Astrocyte of the cerebellum (primary cell): ENCODE measurements around the gene SLC25A47.

Source experiments
- DNase-seq: peaks from one replicate; pipeline ENCODE4 v3.0.0-alpha.2; 2011; ENCODE audit warnings: low read depth
- H3K4me3 ChIP-seq: 2 replicates; pipeline ENCODE4 v1.5.1; 2011; ENCODE audit warnings: mild to moderate bottlenecking, low read depth, low read length, moderate library complexity
- CTCF ChIP-seq: IDR thresholded peaks from 2 replicates; pipeline ENCODE4 v1.5.1; 2012; ENCODE audit warnings: low read length, low read depth, moderate library complexity, mild to moderate bottlenecking; ENCODE audit errors: missing control alignments
- in situ Hi-C: cut with HindIII; loops from 2 replicates; pipeline ENCODE4 v1.10.0; 2017; ENCODE audit warnings: low sequenced_read_pairs

The SLC25A47 gene

GRCh38 chr14:100328495-100329163 is 5.5 kb downstream of the SLC25A47 start:
- no peak for TF ChIP-seq CTCF
- in situ Hi-C loops: no loop called here
- no peak overlapping the region for H3K4me3 ChIP-seq
- DNase-seq: no peak

GRCh38 chr14:100329233-100330006 is 6.3 kb downstream of the SLC25A47 start:
- in situ Hi-C loops: no loop called here
- H3K4me3 ChIP-seq: no peak overlapping the region
- TF ChIP-seq CTCF: no peak
- no peak for DNase-seq

- no peak overlapping the region for H3K4me3 ChIP-seq
- in situ Hi-C loops: no loop called here
- no peak for TF ChIP-seq CTCF
- DNase-seq: no peak
These were observed 6.8 kb downstream of the SLC25A47 start for GRCh38 chr14:100330007-100330344.

GRCh38 chr14:100330388-100330931 is 7.3 kb downstream of the SLC25A47 start:
- H3K4me3 ChIP-seq: no peak overlapping the region
- no peak for DNase-seq
- in situ Hi-C loops: no loop called here
- no peak for TF ChIP-seq CTCF

DNA sequence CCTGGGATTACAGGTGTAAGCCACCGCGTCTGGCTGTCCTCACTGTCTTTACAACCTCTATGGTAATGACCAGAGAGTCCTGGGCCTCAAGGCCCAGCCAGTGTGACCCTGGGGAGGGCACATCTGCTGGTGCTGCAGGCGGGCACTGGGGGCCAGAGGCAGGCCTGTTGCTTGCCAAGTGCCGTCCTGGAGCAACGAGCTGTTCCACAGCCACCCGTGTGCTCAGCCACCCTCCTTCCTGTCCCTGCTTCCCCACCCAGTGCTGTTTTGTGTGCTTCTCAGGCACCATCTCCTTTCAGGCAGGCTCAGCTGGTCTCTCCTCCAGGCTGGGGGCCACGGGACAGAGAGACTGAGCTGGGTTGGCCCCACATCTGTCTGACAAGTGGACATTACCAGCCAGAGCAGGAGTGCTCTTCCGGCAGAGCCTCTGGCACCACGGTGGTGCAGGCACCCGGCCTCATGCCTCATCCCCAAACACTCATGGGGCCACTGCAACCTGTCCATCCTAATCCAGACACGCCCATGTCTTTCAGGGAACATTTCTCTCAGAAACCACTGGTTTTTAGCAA is 9.0 kb downstream of the SLC25A47 start:
- DNase-seq: no peak
- in situ Hi-C loops: no loop called here

More for the DNA sequence above, 9.0 kb downstream of the SLC25A47 start:
- no peak for TF ChIP-seq CTCF
- H3K4me3 ChIP-seq: no peak overlapping the region
